ENCODE results near the gene PRAMEF15. TPM values are rescaled to one million over a fixed set of nuclear protein-coding genes. Genes with fewer than 3 reads are reported as not detected.

The PRAMEF15 gene
- not detected in 2 replicates for total RNA-seq

GRCh38 chr1:13315281-13315680, at the start of gene PRAMEF15:
TSS of gene PRAMEF15 (plus strand) at chr1:13315581. CDS start at chr1:13318408, 2,827 bp downstream.

GRCh38 chr1:13285037-13285436, 30.3 kb upstream of the PRAMEF15 start, which contains the start of gene PRAMEF8:
TSS of gene PRAMEF8 (minus strand) at chr1:13285137. CDS start at chr1:13284091, 1,046 bp downstream.

GRCh38 chr1:13303239-13303638, 12.1 kb upstream of the PRAMEF15 start, which contains the start of gene PRAMEF33:
TSS of gene PRAMEF33 (plus strand) at chr1:13303539. CDS start at chr1:13305955, 2,416 bp downstream.

GRCh38 chr1:13347034-13347433, 31.7 kb downstream of the PRAMEF15 start, which contains the start of gene PRAMEF14:
TSS of gene PRAMEF14 (minus strand) at chr1:13347134. CDS start at chr1:13345314, 1,820 bp downstream.

Other genes starting within 250 kb of the PRAMEF15 start
- not detected in 2 replicates for gene PRAMEF25, start 244.8 kb upstream of the PRAMEF15 start, total RNA-seq
- gene HNRNPCL2, start 198.7 kb upstream of the PRAMEF15 start, total RNA-seq, result not detected in 2 replicates
- not detected in 2 replicates for gene PRAMEF26, start 159.6 kb upstream of the PRAMEF15 start, total RNA-seq
- not detected in 2 replicates for gene HNRNPCL4, start 149.9 kb upstream of the PRAMEF15 start, total RNA-seq
- gene PRAMEF9, start 143.7 kb upstream of the PRAMEF15 start, total RNA-seq, result not detected in 2 replicates
- gene PRAMEF13, start 114.2 kb upstream of the PRAMEF15 start, total RNA-seq, result not detected in 2 replicates
- not detected in 2 replicates for gene PRAMEF18, start 89.4 kb upstream of the PRAMEF15 start, total RNA-seq
- gene PRAMEF5, start 61.4 kb upstream of the PRAMEF15 start, total RNA-seq, result not detected in 2 replicates
- gene PRAMEF8, start 30.4 kb upstream of the PRAMEF15 start, total RNA-seq, result not detected in 2 replicates
- gene PRAMEF33, start 12.0 kb upstream of the PRAMEF15 start, total RNA-seq, result not detected in 2 replicates
- not detected in 2 replicates for gene PRAMEF14, start 31.6 kb downstream of the PRAMEF15 start, total RNA-seq
- not detected in 2 replicates for gene PRAMEF19, start 56.4 kb downstream of the PRAMEF15 start, total RNA-seq
- not detected in 2 replicates for gene PRAMEF17, start 74.1 kb downstream of the PRAMEF15 start, total RNA-seq
- gene PRAMEF20, start 94.9 kb downstream of the PRAMEF15 start, total RNA-seq, result not detected in 2 replicates
- not detected in 2 replicates for gene LRRC38, start 198.4 kb downstream of the PRAMEF15 start, total RNA-seq

Data from epithelial cell of umbilical artery (primary cell).